ENCODE results near the gene GRPEL1.

GRPEL1 gene

DNA sequence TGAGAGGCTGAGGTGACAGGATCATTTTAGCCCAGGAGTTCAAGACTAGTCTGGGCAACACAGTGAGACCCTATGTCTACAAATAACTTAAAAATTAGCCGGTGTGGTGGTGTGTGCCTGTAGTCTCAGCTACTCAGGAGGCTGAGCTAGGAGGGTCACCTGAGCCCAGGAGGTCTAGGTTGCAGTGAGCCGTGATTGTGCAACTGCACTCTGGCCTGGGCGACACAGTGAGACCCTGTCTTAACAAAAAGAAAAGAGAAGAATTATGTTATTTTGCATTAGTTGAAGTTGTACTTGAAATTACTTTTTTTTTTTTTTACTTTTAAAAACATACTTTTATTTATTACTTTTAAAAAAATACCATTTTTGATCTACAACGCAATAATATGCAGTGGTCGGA, 46.5 kb downstream of the GRPEL1 start:
- no peak for DNase-seq

DNA sequence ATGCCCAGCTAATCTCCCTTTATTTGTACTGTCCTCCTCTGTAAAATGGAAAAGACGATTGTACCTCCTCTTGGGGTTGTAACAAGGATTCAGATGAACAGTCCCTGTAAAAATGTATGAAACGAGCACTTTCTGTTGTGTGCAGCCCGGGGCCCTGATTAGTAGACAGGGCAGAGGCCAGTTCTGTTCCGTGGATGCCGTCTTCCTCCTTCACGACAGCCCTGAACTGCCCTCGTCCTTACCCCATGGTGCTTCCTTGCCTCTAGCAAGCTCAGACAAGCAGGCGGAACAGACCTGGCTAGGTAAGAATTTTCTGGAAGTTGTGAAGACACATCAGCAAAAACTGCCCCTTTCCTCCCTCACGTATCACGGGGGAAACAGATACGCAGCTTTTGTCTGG, 47.0 kb downstream of the GRPEL1 start:
- no peak for DNase-seq

DNA sequence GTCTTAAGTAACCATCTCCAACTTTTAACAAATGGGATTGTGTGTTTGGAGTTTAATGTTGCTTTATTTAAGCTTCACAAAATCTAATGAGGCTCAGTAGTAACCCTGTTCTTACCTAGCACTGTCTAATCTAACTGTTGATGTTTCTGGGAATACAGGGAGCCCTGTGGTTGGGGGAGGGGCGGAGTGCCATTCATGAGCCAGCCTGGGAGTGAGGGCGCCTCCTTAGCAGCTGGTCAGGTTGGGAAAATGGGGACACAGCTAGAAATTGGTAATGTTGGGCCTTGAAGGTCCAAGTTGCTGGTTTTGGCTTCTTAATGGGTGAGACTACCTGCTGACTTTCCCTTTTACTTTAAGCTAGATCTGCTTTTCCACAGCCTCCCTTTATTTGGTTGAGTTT, 47.6 kb downstream of the GRPEL1 start:
- DNase-seq = no peak

DNA sequence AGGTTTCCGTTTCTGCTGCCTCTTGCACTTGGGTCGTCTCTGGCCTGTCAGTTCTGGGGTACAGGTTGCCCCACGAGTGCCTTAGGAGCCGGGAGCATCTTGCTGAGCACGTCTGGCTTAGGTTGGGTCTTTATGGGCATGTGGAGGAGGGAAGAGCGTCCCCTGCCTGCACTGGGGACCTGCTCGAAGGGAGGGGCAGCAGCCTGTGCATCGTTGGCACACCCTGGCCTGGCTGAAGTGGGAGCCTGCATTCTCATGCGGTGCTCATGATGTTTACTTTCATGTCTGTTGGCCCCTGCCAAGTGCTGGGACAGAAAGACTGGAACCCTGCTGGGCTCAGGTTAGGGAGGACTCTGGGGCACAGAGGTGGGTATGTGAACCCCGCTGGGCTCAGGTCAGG, 48.5 kb downstream of the GRPEL1 start:
- no peak for DNase-seq

DNA sequence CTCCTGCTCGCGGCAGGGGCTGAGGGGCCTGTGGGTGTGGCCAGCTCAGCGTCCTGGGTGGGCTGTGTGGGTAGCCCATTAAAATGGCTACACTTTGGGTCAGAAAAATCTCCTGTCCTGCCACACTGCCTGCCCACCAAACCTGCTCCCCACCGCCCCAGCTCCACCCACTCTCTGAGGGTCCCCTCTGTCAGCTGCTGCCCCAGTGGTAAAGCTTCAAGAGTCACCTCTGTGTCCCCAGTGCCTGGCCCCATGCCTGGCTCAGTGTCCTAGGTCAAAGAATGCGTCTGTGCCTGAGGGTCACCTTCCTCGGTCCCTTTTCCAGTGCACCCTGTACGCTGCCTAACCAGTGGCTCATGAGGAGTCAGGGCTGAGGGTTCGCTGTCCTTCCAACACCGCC, 49.6 kb downstream of the GRPEL1 start:
- DNase-seq = no peak

DNA sequence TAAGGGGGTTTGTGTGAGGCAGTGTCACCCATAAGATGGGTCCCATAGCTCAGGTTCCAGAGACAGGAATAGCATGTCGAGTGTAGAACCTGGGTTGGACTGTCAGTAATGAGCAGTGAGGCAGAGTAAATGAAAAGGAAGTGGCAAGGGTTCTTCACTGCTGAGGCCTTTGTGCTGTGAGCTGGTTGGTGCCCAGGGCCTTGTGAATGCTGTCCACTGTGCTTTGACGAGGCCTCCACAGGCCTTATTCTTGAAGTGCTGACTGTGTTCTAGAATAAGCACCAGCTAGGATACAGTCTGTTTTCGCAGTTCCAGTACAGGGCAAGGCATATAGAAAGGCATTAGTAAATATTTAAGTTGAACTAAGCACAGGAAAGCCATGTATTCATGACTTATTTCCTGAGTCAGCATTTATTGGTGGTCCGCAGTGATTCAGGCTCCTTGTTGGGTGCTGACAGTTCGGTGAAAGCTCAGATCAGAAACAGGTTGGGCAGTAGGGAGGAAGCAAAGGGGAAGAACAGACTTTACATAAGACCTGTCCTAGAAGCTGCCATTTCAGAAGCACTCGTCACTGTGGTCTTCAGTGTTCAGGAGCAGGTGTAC, 50.3 kb downstream of the GRPEL1 start:
- no peak for DNase-seq

DNA sequence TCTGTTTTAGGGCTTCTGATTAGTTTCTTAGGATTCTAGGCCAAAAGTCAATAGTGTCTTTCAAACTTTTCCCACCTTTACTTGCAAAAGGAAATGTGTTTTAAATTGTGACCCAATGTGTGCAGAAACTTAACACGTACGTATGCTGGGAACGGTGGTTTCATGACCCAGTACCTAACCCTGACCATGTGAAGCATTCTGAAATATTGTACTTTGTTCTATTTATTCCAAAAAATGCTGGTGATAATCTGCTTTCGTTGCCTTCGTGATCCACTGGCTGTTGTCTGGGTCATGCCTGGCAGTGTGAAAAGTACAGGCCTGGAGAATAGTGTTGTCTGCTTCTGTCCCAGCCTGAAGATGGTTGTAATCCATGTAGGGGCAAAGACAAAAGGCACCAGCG, 51.4 kb downstream of the GRPEL1 start:
- DNase-seq = no peak

DNA sequence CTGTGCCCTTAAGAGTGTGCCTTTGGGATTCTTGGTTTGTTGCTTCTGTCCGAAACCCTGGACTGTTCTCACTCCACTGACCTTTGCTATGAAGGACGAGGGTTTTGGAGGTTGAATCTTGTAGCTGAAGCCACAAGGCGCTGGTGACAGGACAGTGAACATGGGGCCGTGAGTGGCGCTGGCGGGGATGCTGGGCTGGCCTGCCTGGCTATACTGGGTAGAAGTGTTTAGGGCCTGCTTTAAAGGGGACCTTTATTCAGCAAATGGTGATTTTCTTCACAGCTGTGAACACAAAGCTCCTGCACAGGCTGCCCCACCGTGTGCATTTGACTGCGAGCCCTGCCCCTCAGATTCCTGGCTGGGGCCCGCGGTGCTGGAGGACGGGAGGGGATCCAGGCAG, 51.8 kb downstream of the GRPEL1 start:
- DNase-seq = no peak

DNA sequence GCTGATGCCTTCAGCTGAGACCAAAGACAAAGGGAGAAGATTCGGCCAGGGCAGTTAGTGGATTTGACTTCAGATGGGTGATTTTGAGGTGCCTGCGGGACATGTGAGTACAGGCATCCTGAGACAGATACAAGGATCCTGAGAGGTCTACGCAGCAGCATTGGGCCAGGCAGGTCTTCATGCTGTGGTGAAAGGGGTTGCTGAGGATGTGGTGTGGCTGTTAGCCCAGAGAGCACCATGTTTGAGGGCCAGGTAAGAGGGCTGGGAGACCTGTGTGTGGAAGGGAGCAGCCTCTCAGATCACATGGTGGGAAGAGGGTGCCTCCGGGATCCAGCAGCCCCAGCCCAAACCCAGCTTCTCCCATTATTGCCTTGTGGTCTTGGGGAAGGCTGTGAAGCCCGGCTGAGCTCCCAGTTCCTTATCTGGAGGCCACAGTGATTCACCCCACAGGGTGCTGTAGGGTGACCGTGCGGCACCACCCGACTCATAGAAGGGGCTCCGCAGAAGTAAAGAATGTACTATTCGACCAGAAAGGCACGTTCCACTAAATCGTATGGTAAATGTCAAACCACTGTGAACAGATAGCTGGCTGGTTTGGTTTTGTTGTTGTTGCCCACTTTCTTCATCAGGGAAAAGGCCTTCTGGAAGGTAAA, 52.4 kb downstream of the GRPEL1 start:
- DNase-seq = no peak

DNA sequence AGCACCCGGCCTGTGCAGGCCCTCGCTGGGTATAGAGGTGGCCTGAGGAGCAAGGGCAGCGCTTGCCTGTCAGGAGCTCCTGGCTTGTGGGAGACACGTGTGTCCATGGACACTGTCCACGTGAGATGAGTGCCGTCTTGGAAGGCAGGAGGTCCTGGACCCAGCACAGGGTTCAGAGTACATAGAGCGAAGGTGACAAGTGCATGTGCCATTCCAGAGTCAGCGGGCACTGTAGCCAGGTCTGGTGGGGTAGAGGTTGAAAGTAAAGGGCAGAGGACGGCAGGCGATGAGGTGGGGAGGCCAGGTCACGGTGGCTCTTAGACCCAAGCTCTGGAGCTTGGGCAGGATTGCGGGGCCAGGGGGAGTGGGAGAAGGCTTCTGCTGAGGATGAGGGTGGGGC, 53.0 kb downstream of the GRPEL1 start:
- no peak for DNase-seq

DNA sequence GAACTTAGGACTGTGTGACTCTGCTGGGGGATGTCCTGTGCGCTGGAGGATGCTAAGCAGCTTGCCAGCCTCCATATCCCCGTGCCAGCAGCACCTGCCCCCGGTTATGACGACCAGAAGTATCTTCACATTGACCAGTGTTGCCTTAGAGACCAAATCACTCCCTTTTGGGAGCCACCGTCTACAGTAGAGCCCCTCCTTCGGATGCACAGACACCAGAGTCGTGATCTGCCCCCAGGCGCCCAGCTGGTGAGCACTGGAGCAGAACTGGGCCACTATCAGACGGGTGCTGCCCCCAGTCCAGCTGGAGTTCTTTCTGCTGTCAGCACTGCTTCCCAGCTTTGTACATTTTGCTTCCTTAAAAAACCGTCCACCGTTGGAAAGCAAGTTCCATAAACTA, 54.7 kb downstream of the GRPEL1 start:
- no peak for DNase-seq

DNA sequence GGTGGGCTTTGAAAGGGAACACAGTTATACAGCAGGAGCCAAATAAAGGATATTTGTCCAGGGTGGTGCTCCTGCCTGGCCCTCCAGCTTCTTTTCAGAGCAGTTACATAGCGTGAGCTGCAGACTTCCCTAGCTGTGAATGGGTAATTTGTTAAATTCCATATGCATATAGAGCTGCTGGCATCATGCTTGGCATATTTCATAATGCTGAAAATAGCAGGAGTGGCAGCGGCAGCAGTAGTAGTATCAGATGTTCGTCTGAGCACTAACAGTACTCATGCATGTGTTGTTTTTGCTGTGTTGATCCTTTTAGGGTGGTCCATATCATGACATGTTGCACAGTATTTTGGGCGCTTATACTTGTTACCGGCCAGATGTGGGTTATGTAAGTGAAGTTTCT, 58.3 kb downstream of the GRPEL1 start:
- DNase-seq = no peak

Measured in NCI-H1694 treated with DMSO at 0.1 percent for 48 hours (cell line).